ENCODE measurements around the gene PPM1B. TPM values are rescaled to one million over a fixed set of nuclear protein-coding genes. Genes with fewer than 3 reads are reported as not detected.

The PPM1B gene
- total and polyA plus RNA-seq, 10 of the 15 experiments (the other 5 are each of a cell fraction or from before 2014, with no cell fraction given), result 12.5 to 53.4 (median 33.7) TPM

- no peak for DNase-seq (ENCODE audit: low read depth, low spot score)
- no peak overlapping the region for H3K4me3 ChIP-seq
- H3K9ac ChIP-seq (ENCODE audit: control insufficient read depth, insufficient read depth, low read length), result no peak overlapping the region
- H2AFZ ChIP-seq (ENCODE audit: control insufficient read depth, low read depth, low read length), result no peak overlapping the region
- H4K20me1 ChIP-seq (ENCODE audit: control insufficient read depth, insufficient read depth), result no peaks in the 10 kb centered on the region; the same call in 1 of the 2 replicates
- ChIA-PET SMC1A (ENCODE audit: uncharacterized antibody, unreplicated experiment) (interaction anchor here (1.0 kb wide), 1 partner anchor 25 kb away, joined by 3 read pairs; no protein-coding TSS in a partner anchor), CTCF (no interaction called here), RAD21 (ENCODE audit: unreplicated experiment) (no interaction called here), POLR2A (interaction anchor here (1.0 kb wide), 1 partner anchor 22 kb away, joined by 3 read pairs; no protein-coding TSS in a partner anchor)
- intact Hi-C loops (cut with micrococcal nuclease; ENCODE audit: unreplicated experiment) (no loop called here), in situ Hi-C loops (cut with MboI) (no loop called here)
- H3K4me1 ChIP-seq (ENCODE audit: control insufficient read depth, insufficient read depth, low read length), result peaks cover 24% of the 10 kb centered on the region
- WGBS (ENCODE audit: insufficient coverage, insufficient replicate concordance, low lambda C conversion rate, missing lambda C conversion rate), result 100% methylated on average over 2 of the region's 2 CpGs
- H3K27ac ChIP-seq (ENCODE audit: control insufficient read depth, insufficient read depth), result no peak overlapping the region
- no peak overlapping the region for H3K4me2 ChIP-seq (ENCODE audit: control insufficient read depth, insufficient read depth)
- H3K36me3 ChIP-seq (ENCODE audit: control insufficient read depth in 2 of 2, insufficient read depth in 2 of 2, low read length in 1 of 2), result peaks cover 0 to 2% of the 10 kb centered on the region in 2 experiments; a peak in 2 of 4 replicates
- no TSS peak for BruUV-seq (replicated peaks)
- ATAC-seq, result no peak
- H3K27me3 ChIP-seq (replicated peaks in 1 of 2; ENCODE audit: control insufficient read depth in 2 of 2, insufficient read depth in 2 of 2, low read length in 1 of 2), result no peaks in the 10 kb centered on the region
- H3K9me3 ChIP-seq (replicated peaks; ENCODE audit: control insufficient read depth, insufficient read depth, low read length), result no peaks in the 10 kb centered on the region
- peaks cover 60% of the 10 kb centered on the region for H3K79me2 ChIP-seq (ENCODE audit: control insufficient read depth, insufficient read depth, low read length)
- no peak for FAIRE-seq
- TF ChIP-seq MTA3 (IDR thresholded peaks at IDR 0.05; ENCODE audit: borderline replicate concordance, low read length) (no peak), ZNF207 (IDR thresholded peaks at IDR 0.05; ENCODE audit: borderline replicate concordance) (no peak), IRF5 (IDR thresholded peaks at IDR 0.05; ENCODE audit: borderline replicate concordance) (no peak), TCF3 (IDR thresholded peaks at IDR 0.05; ENCODE audit: borderline replicate concordance, insufficient read depth, low read depth, low read length) (no peak), DPF2 (IDR thresholded peaks at IDR 0.05) (no peak), POLR2A (IDR thresholded peaks at IDR 0.05; ENCODE audit: low read depth, low read length) (no peak), RFX5 (IDR thresholded peaks at IDR 0.05; ENCODE audit: low read depth, low read length) (no peak), ETV6 (conservative IDR thresholded peaks at IDR 0.05 in 1 of 2, IDR thresholded peaks at IDR 0.05 in 1 of 2; ENCODE audit: borderline replicate concordance in 1 of 2, low read depth in 1 of 2) (no peak), PKNOX1 (IDR thresholded peaks at IDR 0.05) (no peak), NR2C1 (IDR thresholded peaks at IDR 0.05) (no peak), ZBTB11 (CRISPR knock-in tag; IDR thresholded peaks at IDR 0.05) (no peak), ZBTB4 (CRISPR knock-in tag; IDR thresholded peaks at IDR 0.05) (no peak)
These were observed 27.0 kb downstream of the PPM1B start for GRCh38 chr2:44195714-44196113.

Measured in GM12878 (cell line).